Breast epithelium (tissue), 3 donors: ENCODE data around the gene PLEKHM1.
"Not testable (repeated sequence)": the region's sequence is repeated elsewhere in the genome, so short reads cannot be mapped to it uniquely, and the experiment has no call there.

Experiments
- CTCF ChIP-seq, 3 donors: fragments of 450-650 bp; IDR thresholded peaks; one replicate each; pipeline ENCODE4 v1.5.1; 2016 to 2017; ENCODE audit warnings: antibody characterized with exemption in 3 of 3, mild to moderate bottlenecking in 3 of 3, moderate library complexity in 3 of 3
- POLR2AphosphoS5 ChIP-seq, 3 donors: sonication (generic); formaldehyde crosslinking; IDR thresholded peaks; one replicate each; pipeline ENCODE4 v1.6.1; 2017; ENCODE audit warnings: antibody characterized with exemption in 3 of 3

DNA sequence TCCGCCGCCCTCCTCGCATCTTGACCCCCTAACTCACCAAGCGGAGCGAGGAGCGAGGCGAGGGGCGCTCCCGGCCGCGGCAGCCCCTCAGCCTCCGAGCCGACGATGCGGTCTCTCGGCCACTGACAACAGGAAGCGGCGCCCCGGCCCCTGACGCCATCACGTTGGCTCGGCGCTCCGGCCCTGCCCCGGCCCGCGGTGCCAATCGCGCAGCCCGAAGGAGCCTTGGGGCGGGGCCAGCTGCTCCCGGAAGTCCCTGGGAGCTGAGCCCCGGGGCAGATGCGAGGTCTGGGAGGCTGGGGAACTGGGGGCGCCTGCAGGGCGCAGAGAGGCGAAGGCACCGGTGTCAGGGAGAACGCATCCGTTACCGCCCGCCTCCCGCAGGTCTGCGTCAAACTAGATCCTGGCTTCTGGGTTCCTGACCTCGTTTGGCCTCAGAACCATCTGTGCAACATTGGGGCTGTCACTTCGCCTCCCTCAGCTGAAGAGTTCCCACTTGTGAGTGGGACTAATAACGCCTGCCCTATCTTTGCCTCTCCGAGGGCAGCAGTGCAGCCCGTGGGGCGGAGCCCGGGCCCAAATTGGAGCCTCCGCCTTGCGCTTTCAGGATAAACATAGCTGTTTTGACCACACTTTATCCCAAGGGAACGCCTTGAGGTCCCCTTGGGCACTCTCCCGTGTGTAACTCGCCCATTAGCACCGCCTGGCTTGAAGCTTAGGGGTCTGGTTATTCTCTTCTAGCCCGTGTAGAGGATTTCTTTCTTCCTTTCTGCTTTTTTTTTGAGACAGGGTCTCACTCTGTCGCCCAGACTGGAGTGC, at the start of gene PLEKHM1:
- TF ChIP-seq CTCF (IDR thresholded peaks at IDR 0.05), result not testable (repeated sequence)
- peak; percentile 36 to 79 (median 49) for TF ChIP-seq POLR2AphosphoS5 (IDR thresholded peaks at IDR 0.05)
